Panc1 (cell line): ENCODE results near the gene TTR. TPM values are rescaled to one million over a fixed set of nuclear protein-coding genes. Genes with fewer than 3 reads are reported as not detected.

ENCODE experiments used
- ATAC-seq: fragments of 200-7000 bp; cut with Tn5 transposase; 2 replicates; pipeline ENCODE4 v1.9.1; 2020; ENCODE audit warnings: mild to moderate bottlenecking, moderate library complexity
- BruUV-seq: library from RNA; stranded (reverse); fragments of 400-500 nt; replicated peaks from 2 replicates; lab custom pipeline; 2021; lab: Mats Ljungman, UMichigan
- CTCF ChIA-PET: fragments of 300-600 bp; sonication (Branson Sonifier 250); formaldehyde crosslinking; loops from one replicate; lab custom pipeline; 2022; ENCODE audit warnings: antibody characterized with exemption; lab: Charles Lee
- POLR2A ChIA-PET: fragments of 300-600 bp; sonication (Branson Sonifier 250); formaldehyde crosslinking; loops from one replicate; lab custom pipeline; 2022; ENCODE audit warnings: antibody characterized with exemption; lab: Charles Lee
- DNase-seq: peaks from one replicate; pipeline ENCODE4 v3.0.0-alpha.2; 2010; ENCODE audit warnings: low read depth, low spot score
- H3K27ac ChIP-seq: 2 replicates; pipeline ENCODE4 v1.5.1; 2011; ENCODE audit warnings: mild to moderate bottlenecking, low read length, inconsistent platforms
- H3K27me3 ChIP-seq: fragments of 200-500 bp; sonication (Bioruptor generic); 2 replicates; pipeline ENCODE4 v1.6.0; 2014; ENCODE audit warnings: low read length, inconsistent platforms; ENCODE audit not compliant: control insufficient read depth, insufficient read depth
- H3K36me3 ChIP-seq: fragments of 200-500 bp; sonication (Bioruptor generic); 2 replicates; pipeline ENCODE4 v1.5.1; 2014; ENCODE audit warnings: inconsistent platforms, mild to moderate bottlenecking, low read length, moderate library complexity; ENCODE audit not compliant: control insufficient read depth, insufficient read depth
- H3K4me1 ChIP-seq: 2 replicates; pipeline ENCODE4 v1.5.1; 2011; ENCODE audit warnings: inconsistent platforms, mild to moderate bottlenecking, low read length, moderate library complexity; ENCODE audit not compliant: control insufficient read depth, insufficient read depth
- H3K4me3 ChIP-seq, 2 experiments: 2 replicates each; pipeline ENCODE4 v1.5.1; 2011 to 2012; ENCODE audit warnings: low read depth in 2 of 2, low read length in 2 of 2, mild to moderate bottlenecking in 2 of 2, inconsistent platforms in 1 of 2, moderate library complexity in 1 of 2
- H3K9me3 ChIP-seq: fragments of 200-500 bp; sonication (Bioruptor generic); 2 replicates; pipeline ENCODE4 v1.5.1; 2014; ENCODE audit warnings: low read depth, mild to moderate bottlenecking, inconsistent platforms, low read length, moderate library complexity; ENCODE audit not compliant: control insufficient read depth, insufficient read depth
- POLR2AphosphoS5 ChIP-seq: IDR thresholded peaks from 2 replicates; pipeline ENCODE4 v1.6.1; 2012; ENCODE audit warnings: mild to moderate bottlenecking, low read depth, low read length, moderate library complexity
- SIN3A ChIP-seq: IDR thresholded peaks from 2 replicates; pipeline ENCODE4 v1.6.1; 2012; ENCODE audit warnings: low read depth, mild to moderate bottlenecking, low read length, moderate library complexity, borderline replicate concordance; ENCODE audit not compliant: insufficient read depth
- TCF7L2 ChIP-seq: IDR thresholded peaks from 2 replicates; pipeline ENCODE4 v1.6.1; 2011; ENCODE audit warnings: mild to moderate bottlenecking, low read depth, low read length, inconsistent platforms
- in situ Hi-C: cut with HindIII; loops from 2 replicates; pipeline ENCODE4 v1.10.0; 2016; ENCODE audit warnings: low sequenced_read_pairs, low pct_unique_long_range_greater_than_20kb
- intact Hi-C: fragments of 100-400 bp; cut with micrococcal nuclease; formaldehyde crosslinking; loops from one replicate; pipeline ENCODE4 v1.10.0; 2022; ENCODE audit not compliant: unreplicated experiment
- total RNA-seq: library from RNA; stranded (reverse); gene quantifications from one replicate; pipeline ENCODE4 v1.2.1, GENCODE V29; 2021; ENCODE audit not compliant: unreplicated experiment
- TF ChIP-seq, protein P1 (sequence below): fragments of 450-650 bp; IDR thresholded peaks from 2 replicates; pipeline ENCODE4 v1.5.1; 2017; ENCODE audit warnings: mild to moderate bottlenecking
- TF ChIP-seq, protein P2 (sequence below), 2 experiments: IDR thresholded peaks; 2 replicates each; pipeline ENCODE4 v1.6.1; 2011 to 2012; ENCODE audit warnings: low read depth in 2 of 2, control low read depth in 1 of 2, low read length in 1 of 2, mild to moderate bottlenecking in 1 of 2, moderate library complexity in 1 of 2; ENCODE audit not compliant: insufficient read depth in 1 of 2

Gene TTR
- total RNA-seq, 1 experiment from 2014 or later: 1.0 TPM

DNA sequence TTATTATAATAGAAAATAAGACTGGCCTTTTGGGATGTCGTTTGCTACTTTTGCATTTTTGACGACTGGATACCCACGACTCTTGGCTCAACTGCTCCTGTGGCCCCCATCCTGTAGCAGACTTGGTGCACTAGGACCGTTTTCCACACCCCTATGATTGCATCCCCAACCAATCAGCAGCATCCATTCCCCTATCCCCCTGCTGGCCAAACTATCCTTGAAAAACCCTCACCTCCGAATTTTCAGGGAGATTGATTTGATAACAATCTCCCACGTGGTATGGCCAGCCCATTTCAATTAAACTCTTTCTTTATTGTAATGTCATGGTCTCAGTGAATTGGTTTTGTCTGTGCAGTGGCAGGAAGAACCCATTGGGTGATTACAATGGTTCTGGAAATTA lies 37.9 kb upstream of the TTR start:
- ATAC-seq (no peak), DNase-seq (no peak)
- no peaks in the 10 kb centered on the region for H3K36me3 ChIP-seq
- TF ChIP-seq SIN3A: no peak
- TF ChIP-seq, protein P1, sequence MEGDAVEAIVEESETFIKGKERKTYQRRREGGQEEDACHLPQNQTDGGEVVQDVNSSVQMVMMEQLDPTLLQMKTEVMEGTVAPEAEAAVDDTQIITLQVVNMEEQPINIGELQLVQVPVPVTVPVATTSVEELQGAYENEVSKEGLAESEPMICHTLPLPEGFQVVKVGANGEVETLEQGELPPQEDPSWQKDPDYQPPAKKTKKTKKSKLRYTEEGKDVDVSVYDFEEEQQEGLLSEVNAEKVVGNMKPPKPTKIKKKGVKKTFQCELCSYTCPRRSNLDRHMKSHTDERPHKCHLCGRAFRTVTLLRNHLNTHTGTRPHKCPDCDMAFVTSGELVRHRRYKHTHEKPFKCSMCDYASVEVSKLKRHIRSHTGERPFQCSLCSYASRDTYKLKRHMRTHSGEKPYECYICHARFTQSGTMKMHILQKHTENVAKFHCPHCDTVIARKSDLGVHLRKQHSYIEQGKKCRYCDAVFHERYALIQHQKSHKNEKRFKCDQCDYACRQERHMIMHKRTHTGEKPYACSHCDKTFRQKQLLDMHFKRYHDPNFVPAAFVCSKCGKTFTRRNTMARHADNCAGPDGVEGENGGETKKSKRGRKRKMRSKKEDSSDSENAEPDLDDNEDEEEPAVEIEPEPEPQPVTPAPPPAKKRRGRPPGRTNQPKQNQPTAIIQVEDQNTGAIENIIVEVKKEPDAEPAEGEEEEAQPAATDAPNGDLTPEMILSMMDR: no peak
- TF ChIP-seq, protein P2, sequence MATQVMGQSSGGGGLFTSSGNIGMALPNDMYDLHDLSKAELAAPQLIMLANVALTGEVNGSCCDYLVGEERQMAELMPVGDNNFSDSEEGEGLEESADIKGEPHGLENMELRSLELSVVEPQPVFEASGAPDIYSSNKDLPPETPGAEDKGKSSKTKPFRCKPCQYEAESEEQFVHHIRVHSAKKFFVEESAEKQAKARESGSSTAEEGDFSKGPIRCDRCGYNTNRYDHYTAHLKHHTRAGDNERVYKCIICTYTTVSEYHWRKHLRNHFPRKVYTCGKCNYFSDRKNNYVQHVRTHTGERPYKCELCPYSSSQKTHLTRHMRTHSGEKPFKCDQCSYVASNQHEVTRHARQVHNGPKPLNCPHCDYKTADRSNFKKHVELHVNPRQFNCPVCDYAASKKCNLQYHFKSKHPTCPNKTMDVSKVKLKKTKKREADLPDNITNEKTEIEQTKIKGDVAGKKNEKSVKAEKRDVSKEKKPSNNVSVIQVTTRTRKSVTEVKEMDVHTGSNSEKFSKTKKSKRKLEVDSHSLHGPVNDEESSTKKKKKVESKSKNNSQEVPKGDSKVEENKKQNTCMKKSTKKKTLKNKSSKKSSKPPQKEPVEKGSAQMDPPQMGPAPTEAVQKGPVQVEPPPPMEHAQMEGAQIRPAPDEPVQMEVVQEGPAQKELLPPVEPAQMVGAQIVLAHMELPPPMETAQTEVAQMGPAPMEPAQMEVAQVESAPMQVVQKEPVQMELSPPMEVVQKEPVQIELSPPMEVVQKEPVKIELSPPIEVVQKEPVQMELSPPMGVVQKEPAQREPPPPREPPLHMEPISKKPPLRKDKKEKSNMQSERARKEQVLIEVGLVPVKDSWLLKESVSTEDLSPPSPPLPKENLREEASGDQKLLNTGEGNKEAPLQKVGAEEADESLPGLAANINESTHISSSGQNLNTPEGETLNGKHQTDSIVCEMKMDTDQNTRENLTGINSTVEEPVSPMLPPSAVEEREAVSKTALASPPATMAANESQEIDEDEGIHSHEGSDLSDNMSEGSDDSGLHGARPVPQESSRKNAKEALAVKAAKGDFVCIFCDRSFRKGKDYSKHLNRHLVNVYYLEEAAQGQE (IDR thresholded peaks at IDR 0.05; ENCODE audit: insufficient read depth in 1 of 2, low read depth in 2 of 2, low read length in 1 of 2): no peak
- no peak for TF ChIP-seq TCF7L2
- TF ChIP-seq POLR2AphosphoS5: no peak
- no peak overlapping the region for H3K27ac ChIP-seq
- no peaks in the 10 kb centered on the region for H3K27me3 ChIP-seq
- ChIA-PET CTCF (no interaction called here), POLR2A (no interaction called here)
- no peak overlapping the region for H3K4me3 ChIP-seq
- intact Hi-C loops: no loop called here
- BruUV-seq: no TSS peak
- no peaks in the 10 kb centered on the region for H3K9me3 ChIP-seq
- in situ Hi-C loops: no loop called here
- H3K4me1 ChIP-seq: no peaks in the 10 kb centered on the region; the same call in 1 of the 2 replicates

DNA sequence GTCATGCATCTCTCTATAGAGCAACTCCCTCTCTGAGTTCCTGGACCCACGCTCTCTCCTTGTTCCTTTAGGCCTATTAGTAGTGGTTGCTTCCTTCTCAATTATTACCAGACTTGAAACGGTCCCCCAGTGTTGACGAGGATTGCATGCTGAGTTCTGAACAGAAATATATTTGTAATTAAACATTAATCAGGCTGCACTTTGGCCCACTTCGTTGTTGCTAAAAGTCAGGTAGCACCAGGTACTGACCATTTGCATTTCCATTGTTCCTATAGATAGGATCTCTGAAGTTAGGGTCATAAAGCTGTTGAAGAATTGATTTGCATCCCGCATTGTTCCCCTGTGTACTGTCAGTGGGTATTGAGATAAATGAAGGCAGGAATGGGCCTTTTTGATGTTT lies 36.9 kb upstream of the TTR start:
- no peaks in the 10 kb centered on the region for H3K27me3 ChIP-seq
- H3K36me3 ChIP-seq: no peaks in the 10 kb centered on the region
- no peak for DNase-seq
- POLR2A ChIA-PET: no interaction called here
- no peaks in the 10 kb centered on the region; the same call in 1 of the 2 replicates for H3K4me1 ChIP-seq
- intact Hi-C loops (no loop called here), in situ Hi-C loops (no loop called here)
- H3K4me3 ChIP-seq: no peak overlapping the region
- no peaks in the 10 kb centered on the region for H3K9me3 ChIP-seq
- CTCF ChIA-PET: no interaction called here
- TF ChIP-seq SIN3A (no peak), TCF7L2 (no peak), POLR2AphosphoS5 (no peak)
- TF ChIP-seq, protein P2 (IDR thresholded peaks at IDR 0.05; ENCODE audit: insufficient read depth in 1 of 2, low read depth in 2 of 2, low read length in 1 of 2): no peak
- TF ChIP-seq, protein P1: no peak
- no peak for ATAC-seq
- no TSS peak for BruUV-seq
- H3K27ac ChIP-seq: no peak overlapping the region
